ENCODE measurements around the gene DUSP8. TPM values are rescaled to one million over a fixed set of nuclear protein-coding genes. Genes with fewer than 3 reads are reported as not detected.

DUSP8 gene
- total and polyA plus RNA-seq, 7 donors, result 0.66 to 12.7 (median 4.4) TPM

DNA sequence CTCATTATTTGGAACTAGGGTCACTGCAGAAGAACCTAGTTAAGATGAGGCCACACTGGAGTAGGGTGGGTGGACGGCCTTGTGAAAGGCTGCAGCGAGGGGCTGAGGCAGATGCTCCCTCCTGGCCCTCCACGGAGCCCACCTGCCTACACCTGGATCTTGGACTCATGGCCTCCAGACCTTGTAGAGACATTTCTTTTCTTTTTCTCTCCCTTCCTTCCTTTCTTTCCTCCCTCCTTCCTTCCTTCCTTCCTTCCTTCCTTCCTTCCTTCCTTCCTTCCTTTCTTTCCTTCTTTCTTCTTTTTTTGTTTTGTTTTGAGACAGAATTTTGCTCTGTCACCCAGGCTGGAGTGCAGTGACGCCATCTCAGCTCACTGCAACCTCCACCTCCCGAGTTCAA lies 26.6 kb downstream of the DUSP8 start:
- Histone ChIP-seq H3K27ac (no peak overlapping the region), H3K4me3 (no peak overlapping the region), H3K4me1 (peaks cover 0 to 31% (median 27%) of the 10 kb centered on the region in 4 donors), H3K36me3 (no peaks in the 10 kb centered on the region), H3K27me3 (peaks cover 7 to 29% (median 23%) of the 10 kb centered on the region in 3 donors), H3K9me3 (no peaks in the 10 kb centered on the region)
- no peak for TF ChIP-seq EP300 (IDR thresholded peaks at IDR 0.05)
- TF ChIP-seq CTCF (IDR thresholded peaks at IDR 0.05), result no peak
- DNase-seq, result no peak
- intact Hi-C loops (cut with DNase I), result no loop called here
- 75% methylated on average over 5 of the region's 5 CpGs for WGBS, 2 donors

- intact Hi-C loops (cut with DNase I), result no loop called here
- 85 to 89% methylated on average over 6 of the region's 6 CpGs for WGBS, 2 donors
- H3K4me1 ChIP-seq, result peaks cover 0 to 31% (median 27%) of the 10 kb centered on the region in 4 donors
- no peak overlapping the region for H3K27ac ChIP-seq
- DNase-seq, result no peak
- peaks cover 7 to 29% (median 23%) of the 10 kb centered on the region in 3 donors for H3K27me3 ChIP-seq
- no peak for TF ChIP-seq EP300 (IDR thresholded peaks at IDR 0.05)
- no peak for TF ChIP-seq POLR2AphosphoS5 (IDR thresholded peaks at IDR 0.05)
- no peaks in the 10 kb centered on the region for H3K36me3 ChIP-seq
- no peak overlapping the region for H3K4me3 ChIP-seq
- no peaks in the 10 kb centered on the region for H3K9me3 ChIP-seq
Measured at GRCh38 chr11:1544536-1544935, 27.5 kb downstream of the DUSP8 start.

DNA sequence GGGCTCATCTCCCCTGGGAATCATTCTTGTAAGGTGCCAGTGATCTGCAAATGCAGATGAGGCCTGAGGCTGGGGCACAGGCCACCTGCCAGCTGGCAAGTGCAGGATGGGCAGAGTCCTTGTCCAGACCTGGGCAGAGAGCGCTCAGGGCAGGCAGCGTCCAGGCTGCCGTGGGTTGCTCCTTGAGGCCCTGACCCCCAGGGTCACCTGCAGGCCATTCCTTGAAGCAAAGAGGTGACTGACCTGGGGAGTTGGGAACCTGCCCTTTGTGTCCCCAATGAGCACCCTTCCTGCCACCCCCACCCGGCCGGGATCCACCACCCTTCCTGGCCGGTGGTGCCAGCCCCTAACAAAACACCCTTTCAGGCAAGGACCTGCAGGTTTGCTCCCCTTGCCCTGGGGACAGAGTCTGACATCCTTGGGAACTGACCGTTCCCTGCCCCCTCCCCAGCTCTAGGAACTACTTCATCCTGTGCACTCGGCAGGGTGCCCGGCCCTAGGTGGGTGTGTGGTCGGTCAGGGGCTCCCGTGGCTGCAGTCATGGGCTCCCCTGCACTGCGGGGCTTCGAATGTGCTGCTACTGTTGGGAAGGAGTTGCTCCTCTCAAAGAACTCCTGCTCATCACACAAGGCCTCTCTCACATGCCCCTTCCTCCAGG lies 28.3 kb downstream of the DUSP8 start:
- Histone ChIP-seq H3K27me3 (peaks cover 7 to 29% (median 23%) of the 10 kb centered on the region in 3 donors), H3K4me3 (no peak overlapping the region), H3K4me1 (peaks cover 0 to 27% (median 25%) of the 10 kb centered on the region in 4 donors), H3K36me3 (no peaks in the 10 kb centered on the region), H3K27ac (no peak overlapping the region), H3K9me3 (no peaks in the 10 kb centered on the region)
- DNase-seq, result no peak
- TF ChIP-seq EP300 (IDR thresholded peaks at IDR 0.05) (no peak), POLR2AphosphoS5 (IDR thresholded peaks at IDR 0.05) (no peak), CTCF (IDR thresholded peaks at IDR 0.05) (no peak), POLR2A (IDR thresholded peaks at IDR 0.05) (no peak)
- 86% methylated on average over 13 of the region's 13 CpGs for WGBS, 2 donors
- intact Hi-C loops (cut with DNase I), result no loop called here

DNA sequence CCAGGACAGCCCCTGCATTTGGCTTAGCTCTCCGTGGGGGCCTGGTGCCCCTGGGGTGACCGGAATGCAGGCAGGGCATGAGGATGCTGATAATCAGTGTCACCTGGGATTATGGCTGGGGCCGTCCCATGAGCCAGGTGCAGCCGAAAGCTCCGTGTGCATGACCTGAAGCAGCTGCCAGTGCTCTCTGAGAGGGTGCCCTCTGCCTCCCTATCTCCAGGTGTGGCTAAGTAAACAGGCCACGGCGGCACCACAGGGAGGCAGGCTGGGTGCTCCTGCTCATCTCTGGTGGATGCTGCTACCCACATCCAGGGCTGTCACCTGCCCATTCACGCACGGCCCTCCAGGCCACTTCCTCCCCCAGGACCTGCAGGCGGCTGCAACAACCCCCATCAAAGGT lies 29.8 kb downstream of the DUSP8 start:
- intact Hi-C loops (cut with DNase I), result no loop called here
- TF ChIP-seq EP300 (IDR thresholded peaks at IDR 0.05) (no peak), CTCF (IDR thresholded peaks at IDR 0.05) (no peak), POLR2A (IDR thresholded peaks at IDR 0.05) (no peak), POLR2AphosphoS5 (IDR thresholded peaks at IDR 0.05) (no peak)

DNA sequence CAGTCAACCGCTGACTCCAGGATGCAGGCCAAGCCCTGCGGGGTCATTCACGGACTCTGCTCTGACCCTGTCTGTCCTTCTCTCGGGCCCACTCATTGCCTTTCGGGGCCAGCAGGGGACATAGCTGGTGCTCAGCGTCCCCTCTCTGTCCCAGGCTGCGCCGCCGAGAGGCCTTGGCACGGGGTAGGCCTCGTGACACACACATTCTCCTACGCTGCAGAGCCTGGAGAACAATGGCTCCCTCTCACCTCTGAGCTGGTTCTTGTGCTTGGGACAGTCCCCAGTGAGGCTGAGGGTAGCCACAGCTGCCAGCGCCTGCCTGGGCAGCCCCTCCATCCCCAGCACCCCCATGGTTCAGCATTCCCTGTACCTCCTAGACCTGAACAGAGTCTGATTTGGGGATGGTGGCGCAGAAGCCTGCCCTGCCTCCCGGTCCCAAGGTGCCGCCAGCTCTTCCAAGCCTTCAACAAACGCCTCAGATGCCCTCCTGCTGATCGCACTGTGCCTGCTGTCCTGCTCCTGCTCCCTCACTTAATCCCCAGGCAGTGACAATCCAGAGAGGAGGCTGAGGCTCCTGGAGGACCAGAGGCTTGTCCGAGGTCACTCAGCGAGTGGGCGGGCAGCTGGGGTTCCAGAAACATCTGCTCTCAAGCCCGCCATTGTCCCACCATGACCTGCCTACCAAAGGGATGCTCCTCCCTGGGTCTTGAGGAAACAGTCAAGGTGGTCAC lies 30.4 kb downstream of the DUSP8 start:
- no peak overlapping the region for H3K4me3 ChIP-seq
- DNase-seq, result no peak
- TF ChIP-seq POLR2AphosphoS5 (IDR thresholded peaks at IDR 0.05) (no peak), EP300 (IDR thresholded peaks at IDR 0.05) (no peak), CTCF (IDR thresholded peaks at IDR 0.05) (no peak), POLR2A (IDR thresholded peaks at IDR 0.05) (no peak)
- H3K36me3 ChIP-seq, result no peaks in the 10 kb centered on the region
- peaks cover 7 to 23% (median 9%) of the 10 kb centered on the region in 3 donors for H3K27me3 ChIP-seq
- intact Hi-C loops (cut with DNase I), result no loop called here
- peaks cover 0 to 10% (median 5%) of the 10 kb centered on the region in 4 donors for H3K4me1 ChIP-seq
- WGBS, 2 donors, result 81 to 83% methylated on average over 22 of the region's 22 CpGs
- H3K27ac ChIP-seq, result no peak overlapping the region
- H3K9me3 ChIP-seq, result no peaks in the 10 kb centered on the region

More for the DNA sequence above, 29.8 kb downstream of the DUSP8 start:
- H3K27me3 ChIP-seq, result peaks cover 7 to 29% (median 16%) of the 10 kb centered on the region in 3 donors
- 20 to 55% methylated on average over 10 of the region's 10 CpGs for WGBS, 2 donors
- no peaks in the 10 kb centered on the region for H3K9me3 ChIP-seq
- peaks cover 0 to 15% (median 11%) of the 10 kb centered on the region in 4 donors for H3K4me1 ChIP-seq
- H3K4me3 ChIP-seq, result no peak overlapping the region
- H3K27ac ChIP-seq, result no peak overlapping the region
- no peaks in the 10 kb centered on the region for H3K36me3 ChIP-seq
- no peak for DNase-seq

All from sigmoid colon (tissue), 7 donors.